ENCODE results near the gene UXS1. TPM values are rescaled to one million over a fixed set of nuclear protein-coding genes. Genes with fewer than 3 reads are reported as not detected.
"Not testable (repeated sequence)": the region's sequence is repeated elsewhere in the genome, so short reads cannot be mapped to it uniquely, and the experiment has no call there.

Gene UXS1
- 47.3 and 48.8 TPM in 2 replicates for total RNA-seq (2014; rRNA removed; shearing (Covaris generic))

GRCh38 chr2:106193977-106194778, at the start of gene UXS1:
Gene UXS1, minus strand, starts transcription at chr2:106194301. Its CDS starts 60 bp downstream, at chr2:106194241.
- peak; percentile 97 to 98 for DNase-seq
- Histone ChIP-seq H3K27ac (peak within 1 kb of the TSS; percentile 80), H3K4me1 (peaks cover 30% of the 10 kb centered on the region), H3K27me3 (no peaks in the 10 kb centered on the region), H3K4me3 (peak within 1 kb of the TSS; percentile 95), H3K36me3 (no peaks in the 10 kb centered on the region; the same call in 1 of the 2 replicates), H3K9me3 (replicated peaks) (no peaks in the 10 kb centered on the region)

- not testable (repeated sequence) for H3K27ac ChIP-seq; DNase-seq; H3K27me3 ChIP-seq; H3K4me3 ChIP-seq; H3K36me3 ChIP-seq; H3K9me3 ChIP-seq (replicated peaks); H3K4me1 ChIP-seq
Measured at GRCh38 chr2:106239491-106239890, 45.4 kb upstream of the UXS1 start.

DNA sequence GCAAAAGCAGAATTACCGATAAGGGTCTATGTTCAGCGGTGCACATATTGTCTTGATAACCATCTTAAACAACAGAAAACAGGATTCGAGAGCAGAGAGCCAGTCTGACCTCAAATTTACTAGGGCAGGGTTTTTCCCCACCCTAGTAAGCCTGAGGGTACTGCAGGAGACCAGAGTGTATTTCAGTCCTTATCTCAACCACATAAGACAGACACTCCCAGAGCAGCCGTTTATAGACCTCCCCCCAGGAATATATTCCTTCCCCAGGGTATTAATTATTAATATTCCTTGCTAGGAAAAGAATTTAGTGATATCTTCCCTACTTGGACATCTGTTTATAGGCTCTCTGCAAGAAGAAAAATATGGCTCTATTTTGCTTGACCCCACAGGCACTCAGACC, 41.3 kb upstream of the UXS1 start:
- H3K27ac ChIP-seq; H3K27me3 ChIP-seq; H3K4me1 ChIP-seq; DNase-seq; H3K9me3 ChIP-seq (replicated peaks); H3K4me3 ChIP-seq; H3K36me3 ChIP-seq: not testable (repeated sequence)

- Histone ChIP-seq H3K27ac (no peak overlapping the region), H3K9me3 (replicated peaks) (peaks cover 6% of the 10 kb centered on the region; the same call in 1 of the 2 replicates), H3K36me3 (no peaks in the 10 kb centered on the region), H3K4me1 (no peaks in the 10 kb centered on the region), H3K4me3 (no peak overlapping the region), H3K27me3 (no peaks in the 10 kb centered on the region)
- no peak for DNase-seq
Measured at GRCh38 chr2:106233350-106233706, 39.2 kb upstream of the UXS1 start.

DNA sequence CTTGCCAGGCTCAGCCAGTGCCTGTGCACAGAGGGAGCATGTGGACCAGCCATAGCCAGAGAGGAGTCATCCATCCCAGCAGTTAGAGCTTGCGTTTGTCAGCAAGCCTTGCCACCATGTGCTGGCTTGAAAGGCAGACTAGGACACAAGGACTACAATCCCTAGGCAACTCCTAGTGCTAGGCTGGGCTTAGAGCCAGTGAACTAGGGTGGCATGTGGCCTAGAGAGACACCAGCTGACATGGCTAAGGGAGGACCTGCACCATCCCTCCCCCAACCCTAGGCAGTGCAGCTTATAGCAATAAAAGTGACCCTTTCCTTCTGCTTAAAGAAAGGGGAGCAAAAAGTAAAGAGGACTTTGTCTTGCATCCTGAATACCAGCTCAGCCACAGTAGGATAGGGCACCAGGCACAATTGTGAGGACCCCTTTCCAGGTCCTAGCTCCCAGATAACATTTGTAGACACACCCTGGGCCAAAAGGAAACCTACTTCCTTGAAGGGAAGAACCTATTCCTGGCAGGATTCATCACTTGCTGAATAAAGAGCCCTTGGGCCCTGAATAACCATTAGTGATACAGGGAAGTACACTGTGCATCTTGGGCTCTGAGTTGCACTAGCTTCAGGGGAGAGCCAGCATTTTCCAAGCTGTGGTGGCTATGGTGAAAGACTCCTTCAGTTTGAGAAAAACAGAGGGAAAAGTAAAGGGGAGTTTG, 38.7 kb upstream of the UXS1 start:
- H3K27ac ChIP-seq = no peak overlapping the region
- H3K4me3 ChIP-seq = no peak overlapping the region
- H3K27me3 ChIP-seq = no peaks in the 10 kb centered on the region
- H3K36me3 ChIP-seq = no peaks in the 10 kb centered on the region
- no peak for DNase-seq
- H3K9me3 ChIP-seq (replicated peaks) = peaks cover 6% of the 10 kb centered on the region; the same call in 1 of the 2 replicates
- H3K4me1 ChIP-seq = no peaks in the 10 kb centered on the region

DNA sequence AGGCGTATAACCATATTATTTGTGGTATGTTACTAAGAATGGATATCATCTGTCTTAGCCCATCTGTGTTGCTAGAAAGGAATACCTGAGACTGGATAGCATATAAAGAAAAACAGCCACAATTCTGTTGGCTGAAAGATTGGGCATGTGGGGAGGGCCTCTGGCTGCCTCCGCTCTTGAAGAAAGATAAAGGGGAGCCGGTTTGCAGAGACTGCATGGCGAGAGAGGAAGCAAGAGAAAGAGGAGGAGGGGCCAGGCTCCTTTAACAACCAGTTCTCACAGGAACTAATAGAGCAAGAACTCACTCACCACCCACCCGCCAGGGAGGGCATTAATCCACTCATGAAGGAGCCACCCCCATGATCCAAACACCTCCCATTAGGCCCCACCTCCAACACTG, 29.2 kb upstream of the UXS1 start:
- H3K27me3 ChIP-seq = no peaks in the 10 kb centered on the region
- no peaks in the 10 kb centered on the region for H3K4me1 ChIP-seq
- no peaks in the 10 kb centered on the region for H3K9me3 ChIP-seq (replicated peaks)
- DNase-seq = no peak
- H3K4me3 ChIP-seq = no peak overlapping the region
- no peaks in the 10 kb centered on the region for H3K36me3 ChIP-seq
- H3K27ac ChIP-seq = no peak overlapping the region

DNA sequence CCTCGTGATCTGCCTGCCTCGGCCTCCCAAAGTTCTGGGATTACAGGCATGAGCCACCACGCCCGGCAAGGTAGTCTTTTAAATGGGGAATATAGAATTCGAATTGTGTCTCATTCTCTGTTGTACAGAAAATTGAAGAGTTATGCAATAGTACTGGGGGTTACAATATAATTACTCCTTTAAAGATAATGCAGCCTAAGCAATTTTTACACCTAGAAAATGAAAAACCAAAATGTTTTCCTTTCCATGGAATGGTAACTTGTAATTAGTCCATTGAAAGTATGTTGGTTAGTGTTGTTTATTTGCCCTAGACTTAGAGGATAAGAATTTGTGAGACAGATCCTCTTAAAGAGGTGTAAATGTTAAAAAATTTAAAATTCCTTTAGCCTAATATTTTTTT, 28.0 kb upstream of the UXS1 start:
- H3K4me1 ChIP-seq; DNase-seq; H3K27ac ChIP-seq; H3K36me3 ChIP-seq; H3K27me3 ChIP-seq; H3K4me3 ChIP-seq; H3K9me3 ChIP-seq (replicated peaks): not testable (repeated sequence)

DNA sequence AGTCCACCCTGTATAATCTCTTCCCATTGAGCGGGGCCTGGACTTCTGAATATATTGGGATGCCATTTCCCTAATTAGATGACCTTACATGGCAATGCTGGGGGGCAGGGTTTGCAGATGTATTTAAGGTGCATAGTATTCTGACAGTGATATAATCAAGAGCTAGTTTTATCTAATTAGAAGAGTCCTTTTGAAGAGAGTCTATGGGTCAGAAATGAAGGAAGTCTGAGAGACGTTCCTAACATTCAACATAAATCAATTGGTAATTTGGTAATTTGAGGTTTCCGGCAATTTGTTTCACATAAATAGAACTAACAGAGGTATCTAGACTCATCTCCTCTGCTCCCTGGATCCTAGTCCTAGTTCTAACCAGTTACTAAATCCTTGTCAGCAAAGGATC, 25.7 kb upstream of the UXS1 start:
- Histone ChIP-seq H3K27ac (no peak overlapping the region), H3K4me1 (no peaks in the 10 kb centered on the region), H3K4me3 (no peak overlapping the region), H3K27me3 (no peaks in the 10 kb centered on the region), H3K9me3 (replicated peaks) (no peaks in the 10 kb centered on the region), H3K36me3 (no peaks in the 10 kb centered on the region)
- no peak for DNase-seq

DNA sequence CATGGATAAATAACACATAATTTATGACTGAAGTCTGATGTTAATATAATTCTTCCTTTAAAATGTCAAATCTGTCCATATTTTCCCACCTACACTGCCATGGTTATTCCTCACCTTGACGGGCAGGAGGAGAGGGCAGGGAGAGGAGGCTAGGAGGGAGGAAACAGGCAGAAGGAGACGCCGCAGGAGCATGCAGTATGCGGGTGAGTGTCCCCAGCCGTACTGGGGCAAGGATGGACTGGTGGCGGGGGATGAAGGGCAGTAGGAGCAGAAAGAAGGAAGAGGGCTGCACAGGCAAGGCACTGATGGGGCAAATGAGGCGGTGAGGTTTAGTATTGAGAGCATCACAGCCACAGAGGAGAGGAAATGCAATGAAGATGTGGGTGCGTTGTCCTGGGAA, 25.1 kb upstream of the UXS1 start:
- not testable (repeated sequence) for H3K36me3 ChIP-seq; H3K9me3 ChIP-seq (replicated peaks); H3K4me1 ChIP-seq

DNA sequence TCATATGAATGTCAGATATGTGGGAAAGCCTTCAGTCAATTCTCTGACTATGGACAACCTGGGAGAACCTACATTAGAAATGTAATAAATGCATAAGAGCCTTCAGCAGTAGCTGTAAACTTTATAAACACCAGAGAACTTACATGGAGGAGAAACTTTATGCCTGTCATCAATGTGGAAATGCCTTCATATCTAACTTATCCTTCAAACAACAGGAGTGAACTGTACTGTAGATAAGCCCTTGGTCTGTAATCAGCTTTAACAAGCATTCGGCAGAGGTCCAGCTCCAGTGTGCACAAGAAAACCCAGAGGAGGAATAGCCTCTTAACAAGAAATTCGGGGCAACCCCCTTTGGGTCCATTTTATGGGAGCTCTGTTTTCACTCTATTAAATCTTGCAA, 14.8 kb upstream of the UXS1 start:
- no peaks in the 10 kb centered on the region for H3K4me1 ChIP-seq
- H3K4me3 ChIP-seq = no peak overlapping the region
- H3K27ac ChIP-seq = no peak overlapping the region
- no peaks in the 10 kb centered on the region for H3K9me3 ChIP-seq (replicated peaks)
- no peaks in the 10 kb centered on the region for H3K36me3 ChIP-seq
- H3K27me3 ChIP-seq = no peaks in the 10 kb centered on the region
- no peak for DNase-seq

More for the DNA sequence above, 25.1 kb upstream of the UXS1 start:
- H3K27me3 ChIP-seq, H3K4me3 ChIP-seq, H3K27ac ChIP-seq, DNase-seq: not testable (repeated sequence)

DNA sequence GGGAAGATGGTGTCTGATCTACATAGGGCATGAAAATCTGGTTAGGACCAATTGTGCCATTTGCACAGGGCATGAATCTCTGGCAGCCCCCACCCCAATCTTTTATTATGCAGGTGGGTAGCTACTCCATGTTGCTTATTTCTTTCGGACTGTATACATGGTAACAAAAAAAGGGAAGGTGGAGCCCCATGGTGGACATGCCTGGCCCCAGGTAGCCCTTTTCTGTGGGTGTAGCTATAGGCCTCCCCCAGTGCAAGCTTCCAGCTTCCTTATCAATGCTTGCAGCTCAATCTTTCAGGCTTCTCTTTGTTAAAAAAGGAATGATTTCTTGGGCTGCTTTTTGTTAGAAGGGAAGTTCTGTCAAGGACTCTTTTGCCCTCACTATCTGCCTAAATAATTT, 14.3 kb upstream of the UXS1 start:
- Histone ChIP-seq H3K9me3 (replicated peaks) (no peaks in the 10 kb centered on the region), H3K27me3 (no peaks in the 10 kb centered on the region), H3K4me1 (no peaks in the 10 kb centered on the region), H3K36me3 (no peaks in the 10 kb centered on the region), H3K27ac (no peak overlapping the region), H3K4me3 (no peak overlapping the region)
- no peak for DNase-seq

GRCh38 chr2:106207246-106207645, 13.1 kb upstream of the UXS1 start:
- H3K4me3 ChIP-seq = no peak overlapping the region
- DNase-seq = no peak
- no peaks in the 10 kb centered on the region for H3K27me3 ChIP-seq
- no peak overlapping the region for H3K27ac ChIP-seq
- H3K9me3 ChIP-seq (replicated peaks) = no peaks in the 10 kb centered on the region
- H3K36me3 ChIP-seq = no peaks in the 10 kb centered on the region
- no peaks in the 10 kb centered on the region for H3K4me1 ChIP-seq

DNA sequence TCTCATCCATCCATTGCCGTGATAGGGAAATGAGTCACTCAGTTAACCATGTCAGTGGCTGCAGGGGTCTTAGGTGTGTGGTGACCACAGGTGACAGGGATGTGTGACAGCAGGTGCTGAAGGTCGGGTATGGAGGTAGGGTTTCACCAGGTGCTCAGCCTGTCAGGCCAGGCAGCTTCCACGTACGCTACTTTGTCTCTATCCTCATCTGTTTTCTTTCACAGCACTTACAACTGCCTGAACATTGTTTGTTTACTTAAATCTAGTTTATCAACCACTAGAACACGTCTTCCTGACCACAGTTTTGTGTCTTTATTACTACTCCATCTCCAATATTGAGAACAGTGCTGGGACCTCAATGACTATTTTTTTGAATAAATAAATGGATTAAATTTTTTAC, 11.4 kb upstream of the UXS1 start:
- Histone ChIP-seq H3K36me3 (no peaks in the 10 kb centered on the region), H3K4me3 (no peak overlapping the region), H3K27ac (no peak overlapping the region), H3K9me3 (replicated peaks) (no peaks in the 10 kb centered on the region), H3K4me1 (no peaks in the 10 kb centered on the region), H3K27me3 (no peaks in the 10 kb centered on the region)
- DNase-seq = no peak

- H3K27me3 ChIP-seq; H3K27ac ChIP-seq; H3K36me3 ChIP-seq; DNase-seq; H3K4me1 ChIP-seq; H3K4me3 ChIP-seq; H3K9me3 ChIP-seq (replicated peaks): not testable (repeated sequence)
Measured at GRCh38 chr2:106204551-106204950, 10.4 kb upstream of the UXS1 start.

GRCh38 chr2:106201661-106202060, 7.6 kb upstream of the UXS1 start:
- no peaks in the 10 kb centered on the region for H3K27me3 ChIP-seq
- H3K36me3 ChIP-seq = no peaks in the 10 kb centered on the region
- no peak overlapping the region for H3K4me3 ChIP-seq
- peaks cover 14% of the 10 kb centered on the region for H3K4me1 ChIP-seq
- no peak overlapping the region for H3K27ac ChIP-seq
- DNase-seq = no peak
- no peaks in the 10 kb centered on the region for H3K9me3 ChIP-seq (replicated peaks)

- no peaks in the 10 kb centered on the region for H3K9me3 ChIP-seq (replicated peaks)
- H3K36me3 ChIP-seq = no peaks in the 10 kb centered on the region
- no peaks in the 10 kb centered on the region for H3K27me3 ChIP-seq
- peak; percentile 89 for DNase-seq
- peaks cover 30% of the 10 kb centered on the region for H3K4me1 ChIP-seq
- H3K27ac ChIP-seq = peak overlapping the region; percentile 44
- no peak overlapping the region for H3K4me3 ChIP-seq
Measured at GRCh38 chr2:106197878-106198277, 3.8 kb upstream of the UXS1 start.

Data from SJCRH30 (cell line).